ENCODE data around the gene MAP3K14. TPM values are rescaled to one million over a fixed set of nuclear protein-coding genes. Genes with fewer than 3 reads are reported as not detected.

The MAP3K14 gene
- total and polyA plus RNA-seq, 7 donors, result 12.4 to 53.5 (median 24.6) TPM

DNA sequence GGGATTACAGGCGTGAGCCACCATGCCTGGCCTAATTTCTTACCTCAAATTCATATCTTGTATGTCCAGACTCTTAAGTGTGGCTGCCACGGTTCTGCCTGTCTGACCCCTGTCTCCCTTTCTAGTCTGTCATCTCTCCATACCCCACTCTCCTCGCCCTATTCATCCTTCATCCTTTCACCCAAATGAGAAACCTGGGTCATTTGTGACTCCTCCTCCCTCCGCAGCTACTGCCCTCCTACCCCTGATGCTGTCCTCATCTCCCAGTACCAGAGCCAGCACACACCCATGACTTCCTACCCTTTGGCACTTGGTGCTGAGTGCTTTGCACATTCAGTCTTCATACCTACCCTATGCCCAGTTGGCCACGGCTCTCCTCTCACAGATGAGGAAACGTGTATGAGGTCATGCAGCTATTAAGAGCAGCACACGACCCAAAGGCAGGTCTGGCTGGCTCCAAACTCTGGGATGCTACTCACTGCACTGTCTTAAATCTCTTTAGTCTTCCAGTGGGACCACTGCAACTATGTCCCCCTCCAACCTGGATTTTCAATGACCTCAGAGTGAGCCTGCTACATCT, 56.5 kb downstream of the MAP3K14 start:
- Histone ChIP-seq H3K9me3 (no peaks in the 10 kb centered on the region), H3K27me3 (ENCODE audit: insufficient read depth in 3 of 3, low read length in 2 of 3) (no peaks in the 10 kb centered on the region), H3K4me1 (peaks cover 55% of the 10 kb centered on the region), H3K4me3 (no peak overlapping the region), H3K27ac (peak overlapping the region; percentile 70), H3K36me3 (ENCODE audit: insufficient read depth in 1 of 2, low read depth in 1 of 2) (peaks cover 7 to 30% of the 10 kb centered on the region in 2 donors)
- TF ChIP-seq, protein P1, sequence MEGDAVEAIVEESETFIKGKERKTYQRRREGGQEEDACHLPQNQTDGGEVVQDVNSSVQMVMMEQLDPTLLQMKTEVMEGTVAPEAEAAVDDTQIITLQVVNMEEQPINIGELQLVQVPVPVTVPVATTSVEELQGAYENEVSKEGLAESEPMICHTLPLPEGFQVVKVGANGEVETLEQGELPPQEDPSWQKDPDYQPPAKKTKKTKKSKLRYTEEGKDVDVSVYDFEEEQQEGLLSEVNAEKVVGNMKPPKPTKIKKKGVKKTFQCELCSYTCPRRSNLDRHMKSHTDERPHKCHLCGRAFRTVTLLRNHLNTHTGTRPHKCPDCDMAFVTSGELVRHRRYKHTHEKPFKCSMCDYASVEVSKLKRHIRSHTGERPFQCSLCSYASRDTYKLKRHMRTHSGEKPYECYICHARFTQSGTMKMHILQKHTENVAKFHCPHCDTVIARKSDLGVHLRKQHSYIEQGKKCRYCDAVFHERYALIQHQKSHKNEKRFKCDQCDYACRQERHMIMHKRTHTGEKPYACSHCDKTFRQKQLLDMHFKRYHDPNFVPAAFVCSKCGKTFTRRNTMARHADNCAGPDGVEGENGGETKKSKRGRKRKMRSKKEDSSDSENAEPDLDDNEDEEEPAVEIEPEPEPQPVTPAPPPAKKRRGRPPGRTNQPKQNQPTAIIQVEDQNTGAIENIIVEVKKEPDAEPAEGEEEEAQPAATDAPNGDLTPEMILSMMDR (IDR thresholded peaks at IDR 0.05), result no peak
- WGBS, 3 donors, result 45 to 52% (median 47%) methylated on average over 7 of the region's 7 CpGs
- DNase-seq (peak; percentile 62 to 87), ATAC-seq (peak; percentile 86 to 92 (median 90))
- intact Hi-C loops (cut with DNase I), result loop anchor here (5.0 to 10.0 kb wide), 2 partner anchors 55 to 122 kb away; partner anchors contain the start of gene MAP3K14 (in 1 of the 2)

DNA sequence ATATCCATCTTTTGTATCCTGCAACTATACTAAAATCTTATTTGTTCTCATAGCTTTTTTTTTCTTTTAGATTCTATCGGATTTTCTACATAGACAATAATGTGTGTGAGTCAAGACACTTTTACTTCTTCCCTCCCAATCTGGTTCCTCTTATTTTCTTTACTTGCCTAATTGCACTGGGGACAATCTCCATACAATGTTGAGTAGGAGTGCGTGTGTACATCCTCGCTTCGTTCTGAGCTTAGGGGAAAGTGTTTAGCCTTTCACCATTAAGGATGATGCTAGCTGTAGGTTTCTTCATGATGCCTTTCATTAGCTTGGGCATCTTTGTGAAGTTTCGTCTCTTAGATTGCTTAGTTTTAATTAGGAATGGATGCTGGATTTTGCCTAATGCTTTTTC, 57.8 kb downstream of the MAP3K14 start:
- no peaks in the 10 kb centered on the region for H3K27me3 ChIP-seq (ENCODE audit: insufficient read depth in 3 of 3, low read length in 2 of 3)
- peaks cover under 1 to 17% of the 10 kb centered on the region in 2 donors for H3K36me3 ChIP-seq (ENCODE audit: insufficient read depth in 1 of 2, low read depth in 1 of 2)
- no peak overlapping the region for H3K4me3 ChIP-seq
- no peaks in the 10 kb centered on the region for H3K9me3 ChIP-seq
- H3K27ac ChIP-seq, result no peak overlapping the region
- ATAC-seq, result no peak
- TF ChIP-seq, protein P1 (IDR thresholded peaks at IDR 0.05), result no peak
- intact Hi-C loops (cut with DNase I), result no loop called here
- H3K4me1 ChIP-seq, result peaks cover 42% of the 10 kb centered on the region
- DNase-seq, result no peak
- 54 to 78% (median 74%) methylated on average over 5 of the region's 5 CpGs for WGBS, 3 donors

DNA sequence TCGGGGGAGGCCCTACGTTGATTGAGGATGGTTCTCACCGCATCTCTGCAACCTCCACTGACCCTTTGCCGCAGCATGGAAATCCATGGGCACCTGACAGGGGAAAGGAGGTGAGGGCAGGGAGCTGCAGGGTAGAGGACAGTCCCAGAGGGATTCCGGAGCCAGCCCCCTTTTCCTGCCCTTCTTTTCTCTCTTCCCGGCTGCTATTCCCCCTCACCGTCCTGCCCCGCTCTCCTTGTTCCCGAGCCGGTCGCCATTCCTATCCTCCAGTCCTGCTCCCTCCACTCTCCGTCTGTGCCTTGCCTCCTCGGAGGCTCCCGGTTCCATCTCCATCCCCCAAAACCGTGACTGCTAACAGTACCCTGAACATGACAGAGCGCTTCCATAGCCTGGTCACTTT, 59.7 kb downstream of the MAP3K14 start:
- WGBS, 3 donors, result 73 to 82% (median 76%) methylated on average over 15 to 16 of the region's 16 CpGs
- H3K4me1 ChIP-seq, result peaks cover 23% of the 10 kb centered on the region
- no peaks in the 10 kb centered on the region for H3K36me3 ChIP-seq (ENCODE audit: insufficient read depth in 1 of 2, low read depth in 1 of 2)
- H3K4me3 ChIP-seq, result no peak overlapping the region
- intact Hi-C loops (cut with DNase I), result no loop called here
- H3K9me3 ChIP-seq, result no peaks in the 10 kb centered on the region
- TF ChIP-seq, protein P1 (IDR thresholded peaks at IDR 0.05), result no peak
- no peak overlapping the region for H3K27ac ChIP-seq
- DNase-seq (no peak), ATAC-seq (no peak)
- H3K27me3 ChIP-seq (ENCODE audit: insufficient read depth in 3 of 3, low read length in 2 of 3), result no peaks in the 10 kb centered on the region

DNA sequence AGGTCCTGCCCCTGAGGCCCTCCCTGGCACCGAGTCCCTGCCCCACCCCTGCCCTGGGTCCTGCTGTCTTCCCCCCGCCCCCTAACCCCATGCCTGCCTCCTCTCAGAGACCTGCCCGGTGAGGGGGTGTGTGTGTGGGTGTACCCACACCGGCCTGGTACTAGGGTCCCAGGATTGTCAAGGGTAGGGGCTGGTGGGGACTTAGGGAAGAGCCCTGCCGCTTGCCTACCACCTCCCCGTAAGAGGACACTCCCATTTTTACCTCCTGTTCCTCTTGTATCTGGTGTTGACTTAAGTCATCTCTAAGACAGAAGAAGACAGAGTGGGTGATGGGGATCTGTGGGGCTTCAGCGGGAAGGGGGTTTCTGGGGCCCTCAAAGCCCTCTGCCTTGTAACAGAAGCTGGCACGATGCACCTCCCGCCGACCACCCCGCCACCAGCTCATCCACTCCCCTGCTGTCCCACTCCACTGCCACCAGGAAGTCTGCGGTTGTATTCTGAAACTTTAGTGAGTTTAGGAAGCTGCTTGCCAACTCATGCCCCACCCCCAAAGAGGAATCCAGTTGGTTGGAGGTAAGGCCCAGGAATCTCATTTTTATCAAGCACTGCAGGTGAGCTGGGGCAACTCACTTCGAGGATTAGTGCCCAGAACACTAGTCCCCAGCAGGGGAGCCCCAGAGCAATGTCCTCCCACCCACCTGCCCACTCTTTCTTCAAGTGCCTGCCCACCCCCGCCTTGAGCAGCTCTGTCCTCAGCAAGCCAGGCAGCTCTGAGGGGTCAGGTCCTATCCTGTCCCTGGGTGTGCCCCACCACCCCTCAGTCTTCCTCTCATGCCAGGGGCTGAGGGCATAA, 60.5 kb downstream of the MAP3K14 start:
- intact Hi-C loops (cut with DNase I), result no loop called here
- ATAC-seq (no peak), DNase-seq (no peak)
- TF ChIP-seq, protein P1 (IDR thresholded peaks at IDR 0.05), result no peak
- Histone ChIP-seq H3K9me3 (no peaks in the 10 kb centered on the region), H3K4me3 (no peak overlapping the region), H3K4me1 (peaks cover 15% of the 10 kb centered on the region), H3K27me3 (ENCODE audit: insufficient read depth in 3 of 3, low read length in 2 of 3) (no peaks in the 10 kb centered on the region), H3K36me3 (ENCODE audit: insufficient read depth in 1 of 2, low read depth in 1 of 2) (no peaks in the 10 kb centered on the region), H3K27ac (no peak overlapping the region)
- WGBS, 3 donors, result 85 to 91% (median 87%) methylated on average over 14 of the region's 14 CpGs
